SHP77 treated with DMSO at 0.1 percent for 48 hours (cell line): ENCODE results near the gene MCM5.
A peak's percentile ranks its signal among the peaks of the same experiment; 100 is the strongest.
"Not testable (repeated sequence)": the region's sequence is repeated elsewhere in the genome, so short reads cannot be mapped to it uniquely, and the experiment has no call there.

Experiments
- DNase-seq: peaks from one replicate; lab custom pipeline; 2025; lab: John Stamatoyannopoulos, UW

MCM5 gene

DNA sequence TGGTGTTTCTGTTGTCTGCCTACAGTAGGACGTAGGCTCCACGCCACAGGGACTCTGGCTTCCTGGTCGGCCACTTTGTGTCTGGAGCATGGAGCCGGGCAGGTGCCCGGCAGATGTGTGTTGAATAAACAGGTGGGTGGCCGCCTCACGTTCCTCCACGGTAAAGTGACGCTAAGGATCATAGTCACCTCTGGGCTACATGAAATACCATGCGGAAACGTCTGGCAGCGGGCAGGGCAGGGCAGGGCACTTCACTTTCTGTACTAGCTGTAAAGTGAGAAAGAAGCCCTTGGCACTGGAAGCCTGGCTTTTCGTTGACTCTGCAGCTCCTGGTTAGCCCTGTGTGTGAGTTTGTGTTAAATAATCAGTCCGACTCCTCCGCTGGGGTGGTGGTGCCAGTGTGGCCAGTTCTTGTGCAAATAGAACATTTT, 52.4 kb downstream of the MCM5 start:
- no peak for DNase-seq

DNA sequence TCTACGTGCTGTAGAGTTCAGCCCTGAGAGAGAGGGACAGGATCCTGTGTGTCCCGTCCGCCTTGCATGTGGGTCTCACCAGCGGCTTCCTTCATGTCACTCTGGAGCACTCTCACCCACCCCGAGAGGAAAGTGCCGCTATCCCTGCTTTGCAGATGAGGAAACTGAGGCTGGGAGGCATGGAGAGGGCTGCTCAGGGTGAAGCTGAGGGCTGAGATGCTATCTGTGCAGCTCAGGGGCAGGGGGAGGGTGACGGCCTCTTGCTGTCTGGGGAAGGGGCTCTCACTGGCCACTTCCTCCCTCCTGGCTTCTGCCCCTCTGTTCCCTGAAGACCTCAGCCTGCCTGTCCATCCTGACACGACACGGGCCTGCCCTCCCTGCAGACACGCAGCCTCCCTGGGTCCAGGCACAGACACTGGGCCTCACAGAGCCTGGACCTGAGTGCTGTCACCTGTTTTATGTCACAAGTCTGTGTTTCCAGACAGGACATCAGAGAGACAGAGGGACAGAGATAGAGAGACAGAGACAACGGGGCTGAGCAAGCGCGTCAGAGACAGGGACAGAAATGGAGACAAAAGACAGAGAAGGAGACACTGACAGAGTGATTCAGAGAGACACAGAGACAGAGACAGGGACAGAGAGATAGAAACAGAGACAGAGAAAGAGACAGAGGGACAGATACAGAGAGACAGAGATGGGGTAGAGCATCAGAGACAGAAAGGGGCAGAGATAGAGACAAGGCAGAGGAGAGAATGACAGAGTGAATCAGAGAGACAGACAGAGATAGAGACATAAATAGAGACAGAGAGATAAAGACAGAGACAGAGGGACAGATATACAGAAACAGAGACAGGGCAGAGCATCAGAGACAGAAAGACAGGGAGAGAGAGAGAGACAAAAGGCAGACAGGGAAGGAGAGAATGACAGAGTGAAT, 53.1 kb downstream of the MCM5 start:
- DNase-seq, result no peak

DNA sequence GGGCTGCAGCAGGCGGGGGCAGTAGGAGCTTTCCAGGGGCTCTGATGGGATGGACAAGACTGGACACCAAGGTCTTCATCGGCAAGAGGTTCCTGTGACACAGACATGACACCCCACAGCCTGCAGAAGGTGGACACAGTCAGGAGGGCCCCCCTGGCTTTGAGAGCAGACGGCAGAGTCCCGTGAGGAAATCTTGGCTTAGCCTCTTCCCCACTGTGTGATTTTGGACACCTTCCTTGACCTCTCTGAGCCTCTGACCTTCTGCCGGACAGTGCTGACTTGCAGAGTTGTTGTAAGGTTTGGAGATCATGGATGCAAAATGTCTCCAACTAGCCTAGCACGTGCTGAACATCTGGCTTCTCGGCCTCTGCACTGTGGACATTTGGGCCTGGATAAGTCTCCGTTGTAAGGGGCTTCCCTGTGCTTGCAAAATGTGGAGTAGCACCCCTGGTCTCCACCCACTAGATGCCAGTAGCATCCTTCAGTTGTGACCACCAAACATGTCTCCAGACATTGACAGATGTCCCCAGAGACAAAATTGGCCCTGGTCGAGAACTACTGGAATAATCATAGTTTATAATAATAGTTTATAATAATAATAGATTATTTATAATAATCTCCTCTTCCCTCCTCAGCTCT, 54.6 kb downstream of the MCM5 start:
- DNase-seq, result no peak

DNA sequence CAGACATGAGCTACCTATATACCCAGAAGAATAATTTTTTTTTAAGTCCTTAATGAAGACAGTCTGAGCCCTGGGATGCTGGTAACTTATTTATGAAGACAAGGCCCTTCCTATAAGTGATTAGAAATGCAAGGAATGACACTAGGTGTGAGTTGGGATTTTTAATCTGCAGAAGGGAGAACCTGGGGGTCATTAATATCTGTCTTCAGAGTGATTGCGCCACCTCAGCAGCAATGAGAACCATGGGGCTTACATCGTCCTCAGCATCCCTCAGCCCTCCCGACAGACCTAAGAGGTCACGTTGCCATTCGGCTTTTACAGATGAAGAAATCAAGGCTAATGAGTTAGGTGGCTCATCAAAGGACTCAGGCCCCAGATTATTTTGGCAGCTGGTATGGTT, 55.6 kb downstream of the MCM5 start:
- DNase-seq, result no peak

DNA sequence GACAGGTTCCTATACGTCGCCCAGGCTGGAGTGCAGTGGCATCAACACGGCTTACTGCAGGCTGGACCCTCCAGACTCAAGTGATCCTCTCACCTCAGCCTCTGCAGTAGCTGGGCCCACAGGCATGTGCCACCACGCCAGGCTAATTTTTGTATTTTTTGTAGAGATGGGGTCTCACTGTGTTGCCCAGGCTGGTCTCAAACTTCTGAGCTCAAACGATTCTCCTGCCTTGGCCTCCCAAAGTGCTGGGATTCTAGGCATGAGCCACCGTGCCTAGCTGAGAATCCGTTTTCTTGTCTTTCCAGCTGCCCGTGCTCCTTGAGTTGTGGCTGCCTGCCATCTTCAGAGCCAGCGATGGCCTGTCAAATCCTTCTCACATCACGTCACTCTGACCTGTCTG, 56.8 kb downstream of the MCM5 start:
- DNase-seq, result no peak

DNA sequence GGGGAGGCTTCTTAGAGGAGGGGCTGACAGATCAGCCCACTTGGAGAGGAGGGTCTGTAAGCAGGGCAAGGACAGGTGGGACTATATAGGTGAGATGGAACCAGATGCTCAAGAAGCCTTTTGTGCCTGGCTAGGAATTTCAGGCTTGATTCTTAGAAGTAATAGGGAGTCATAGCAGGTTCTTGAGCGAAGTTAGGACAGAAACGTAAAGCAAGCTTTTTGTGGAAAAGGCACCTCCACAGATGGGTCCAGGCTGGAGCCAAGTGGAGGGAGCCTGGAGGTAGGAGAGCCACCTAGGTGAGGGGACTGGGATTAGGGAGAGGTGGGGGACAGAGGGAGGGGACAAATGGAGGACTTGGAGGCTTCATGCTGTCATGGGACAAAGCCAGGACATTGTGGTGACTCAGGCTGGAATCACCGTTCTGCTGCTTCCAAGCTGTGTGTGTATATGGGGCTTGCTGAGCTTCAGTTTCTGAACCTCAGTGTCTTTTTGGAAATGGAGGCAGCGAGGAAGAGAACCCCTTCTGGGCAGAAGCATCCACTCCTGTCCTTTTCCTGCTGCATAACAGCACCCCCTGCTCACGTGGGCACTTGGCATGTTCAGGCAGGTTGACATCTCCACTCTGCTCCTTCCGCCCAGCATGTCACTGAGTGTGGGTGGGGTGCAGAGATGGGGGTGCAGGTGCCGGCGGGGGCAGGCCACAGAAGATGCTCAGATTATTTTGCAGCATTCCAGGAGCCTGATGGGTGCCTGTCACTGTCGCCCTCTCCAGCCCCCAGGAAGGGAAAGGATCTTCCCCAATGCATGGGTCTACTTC, 58.0 kb downstream of the MCM5 start:
- no peak for DNase-seq

DNA sequence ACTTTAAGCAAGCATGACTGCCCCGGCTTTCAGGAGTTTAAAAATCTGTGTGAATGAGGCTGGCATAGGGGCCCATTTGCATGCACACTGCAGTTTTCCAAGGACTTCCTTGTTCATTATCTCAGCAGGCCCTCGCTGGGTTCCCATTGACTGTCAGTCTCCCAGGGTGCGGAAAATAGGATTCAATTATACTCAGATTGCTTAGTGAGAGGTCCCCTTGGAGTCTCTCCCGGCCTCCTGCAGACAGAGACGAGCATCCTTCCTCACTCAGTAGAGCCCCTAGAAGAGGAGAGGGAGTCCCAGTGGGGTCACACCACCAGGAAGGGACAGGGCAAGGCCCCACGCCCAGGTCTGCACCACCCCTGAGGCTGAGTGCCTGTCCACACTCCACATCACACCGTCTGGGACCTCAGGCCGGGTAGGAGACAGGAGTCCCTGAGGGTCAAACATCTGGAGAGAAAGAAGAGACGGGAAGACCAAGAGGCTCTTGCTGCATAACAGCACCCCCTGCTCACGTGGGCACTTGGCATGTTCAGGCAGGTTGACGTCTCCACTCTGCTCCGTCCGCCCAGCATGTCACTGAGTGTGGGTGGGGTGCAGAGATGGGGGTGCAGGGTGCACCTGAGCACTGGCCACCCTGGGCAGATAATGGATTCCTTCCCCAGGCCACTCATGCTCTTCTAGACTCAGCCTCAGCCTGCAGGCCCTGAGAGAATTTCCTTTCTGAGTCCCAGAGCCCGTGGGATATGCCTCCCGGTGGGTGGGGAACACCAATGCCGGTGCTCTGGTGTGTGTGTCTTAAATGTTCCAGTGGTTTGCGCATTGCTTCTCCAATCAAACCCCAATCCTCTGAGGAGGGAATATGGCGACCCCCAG, 58.8 kb downstream of the MCM5 start:
- no peak for DNase-seq

DNA sequence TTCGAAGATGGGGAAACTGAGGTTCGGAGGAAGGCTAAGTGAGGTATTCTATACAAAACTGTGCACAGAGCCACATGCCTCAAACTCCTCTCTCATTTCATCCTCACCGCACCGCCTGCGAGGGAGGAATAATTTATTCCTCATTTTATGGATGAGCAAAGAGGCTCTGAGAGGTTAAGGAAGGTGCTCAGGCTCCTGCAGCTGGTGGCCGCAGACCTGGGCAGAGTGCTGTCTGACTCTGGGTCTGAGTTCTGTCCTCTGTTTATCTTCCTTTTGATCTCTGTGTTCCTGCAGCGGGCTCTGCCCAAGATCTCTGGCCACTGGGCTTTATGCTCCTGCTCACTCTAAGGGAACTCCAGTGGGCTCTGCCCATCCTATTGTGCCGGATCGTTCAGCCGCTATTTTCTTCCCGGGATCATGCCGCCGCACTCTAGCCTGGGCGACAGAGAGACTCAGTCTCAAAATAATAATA, 59.5 kb downstream of the MCM5 start:
- no peak for DNase-seq

DNA sequence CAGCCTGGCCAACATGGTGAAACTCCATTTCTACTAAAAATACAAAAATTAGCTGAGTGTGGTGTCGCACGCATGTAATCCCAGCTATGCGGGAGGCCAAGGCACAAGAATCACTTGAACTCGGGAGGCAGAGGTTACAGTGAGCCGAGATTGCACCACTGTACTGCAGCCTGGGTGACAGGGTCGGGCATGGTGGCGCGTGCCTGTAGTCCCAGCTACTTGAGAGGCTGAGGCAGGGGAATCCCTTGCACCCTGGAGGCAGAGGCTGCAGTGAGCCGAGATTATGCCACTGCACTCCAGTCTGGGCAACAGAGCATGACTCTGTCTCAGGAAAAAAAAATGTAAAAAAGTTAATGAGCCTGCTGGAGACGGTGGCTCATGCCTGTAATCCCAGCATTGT, 60.0 kb downstream of the MCM5 start:
- DNase-seq, result not testable (repeated sequence)

DNA sequence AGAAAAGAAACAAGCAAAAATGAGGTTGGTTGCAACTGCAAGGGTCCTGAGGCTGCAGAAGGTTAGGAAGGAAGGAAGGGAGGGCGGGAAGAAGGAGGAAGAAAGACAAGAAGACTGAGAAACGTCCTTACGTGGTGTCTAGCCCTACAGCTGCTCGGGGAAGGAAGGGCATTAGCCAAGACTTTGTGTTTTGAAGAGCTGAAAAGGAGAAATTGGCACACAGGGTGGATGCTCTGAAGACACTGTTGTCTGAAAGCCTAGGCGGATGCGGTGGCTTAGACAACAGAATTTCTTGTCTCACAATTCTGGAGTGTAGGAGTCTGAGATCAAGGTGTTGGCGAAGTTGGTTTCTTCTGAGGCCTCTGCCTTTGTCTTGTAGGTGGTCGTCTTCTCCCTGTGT, 60.7 kb downstream of the MCM5 start:
- no peak for DNase-seq

DNA sequence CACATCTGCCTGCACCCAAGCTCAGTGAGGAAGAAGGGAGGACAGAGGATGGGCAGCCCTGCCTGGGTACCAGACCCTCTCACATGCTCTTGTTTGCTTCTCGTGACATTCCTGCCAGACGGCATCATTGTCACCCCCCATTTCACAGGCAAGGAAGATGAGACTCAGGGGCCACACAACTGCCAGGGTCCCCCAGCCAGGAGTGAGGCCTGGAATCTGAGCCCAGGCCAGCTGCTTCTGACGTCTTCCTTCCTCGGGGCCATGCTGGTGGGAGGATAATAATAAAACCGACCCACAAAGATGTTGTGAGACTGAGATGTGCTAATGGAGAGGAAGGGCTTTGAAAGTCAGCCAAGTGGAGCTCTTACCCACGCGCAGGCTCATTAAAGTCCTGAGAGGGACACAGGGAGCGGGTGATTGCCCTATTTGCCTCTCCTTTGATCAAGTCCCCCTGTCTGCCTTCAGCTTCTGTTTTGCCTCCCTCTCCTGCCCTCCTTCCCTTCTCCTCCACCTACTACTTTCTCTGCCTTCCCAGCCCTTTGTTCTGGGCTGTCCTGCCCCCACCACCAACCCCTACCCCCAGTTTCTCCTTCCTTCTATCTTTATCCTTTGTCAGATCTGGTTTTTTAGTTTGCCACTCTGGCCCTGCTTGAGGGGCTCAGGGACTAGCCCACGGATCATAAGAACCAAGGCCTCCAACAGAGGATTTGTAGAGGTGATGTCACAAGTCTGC, 62.7 kb downstream of the MCM5 start:
- no peak for DNase-seq

DNA sequence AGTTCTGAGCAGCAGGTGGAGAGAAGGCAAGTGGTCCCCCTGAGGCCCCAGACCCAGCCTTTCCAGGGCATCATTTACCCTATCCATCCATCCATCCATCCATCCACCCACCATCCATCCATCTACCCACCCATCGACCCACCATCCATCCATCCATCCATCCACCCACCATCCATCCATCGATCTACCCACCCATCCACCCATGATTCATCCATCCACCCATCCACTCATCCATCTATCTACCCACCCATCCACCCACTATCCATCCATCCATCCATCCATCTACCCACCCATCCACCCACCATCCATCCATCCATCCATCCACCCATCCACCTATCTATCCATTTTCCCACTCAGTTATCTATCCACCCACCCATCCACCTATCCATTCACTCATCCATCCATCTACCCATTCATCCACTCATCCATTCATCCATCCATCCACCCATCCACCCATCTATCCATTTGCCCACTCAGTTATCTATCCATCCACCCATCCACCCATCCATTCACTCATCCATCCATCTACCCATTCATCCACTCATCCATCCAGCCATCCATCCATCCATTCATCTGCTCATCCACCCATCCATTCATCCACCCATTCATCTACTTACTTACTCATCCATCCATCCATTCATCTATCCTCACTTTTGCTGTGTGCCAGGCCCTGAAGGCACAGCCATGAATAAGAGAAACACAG, 63.4 kb downstream of the MCM5 start:
- no peak for DNase-seq

DNA sequence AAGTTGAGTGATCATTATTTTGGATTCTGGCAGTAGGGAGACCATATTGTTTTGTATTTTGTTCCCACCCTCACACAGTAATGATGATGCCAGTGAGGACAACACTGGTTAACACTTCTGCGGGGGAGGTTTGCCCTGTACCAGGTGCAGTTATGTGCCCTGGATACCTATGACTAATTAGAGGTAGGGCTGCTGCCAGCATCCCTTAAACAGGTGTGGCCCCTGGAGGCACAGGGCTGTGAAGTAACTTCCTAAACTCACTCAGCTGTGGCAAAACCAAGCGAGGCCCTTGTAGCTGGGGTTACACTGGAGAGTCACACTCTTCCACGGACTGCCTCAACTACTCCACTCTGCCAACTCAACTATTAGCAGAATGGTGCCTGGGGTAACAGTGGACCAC, 64.5 kb downstream of the MCM5 start:
- no peak for DNase-seq

DNA sequence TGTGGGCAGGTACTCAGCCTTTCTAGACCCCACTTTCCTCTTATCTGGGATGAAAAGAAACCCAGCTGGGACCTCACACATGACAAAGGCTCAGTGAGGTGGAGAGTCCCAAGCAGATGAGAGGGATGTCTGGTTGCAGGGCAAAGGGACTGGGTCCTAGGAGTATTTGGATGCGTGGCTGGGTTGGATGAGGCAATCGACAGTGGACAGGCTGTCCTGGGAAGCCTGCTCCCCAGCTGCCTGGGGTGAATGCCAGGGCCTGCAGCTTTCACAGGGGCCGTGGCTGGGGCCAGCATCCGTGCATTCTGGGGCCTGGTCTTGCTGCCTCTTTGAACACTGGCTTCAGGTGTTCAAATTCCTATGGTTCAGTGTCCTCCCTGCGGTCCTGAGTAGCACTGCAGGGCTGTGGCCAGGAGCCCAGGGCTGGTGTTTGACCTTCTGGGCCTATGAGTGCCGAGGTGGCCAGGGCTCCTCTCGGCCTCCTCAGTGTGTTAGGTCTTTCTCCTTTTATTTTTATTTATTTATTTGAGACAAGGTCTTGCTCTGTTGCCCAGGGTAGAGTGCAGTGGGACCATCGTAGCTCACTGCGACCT, 65.3 kb downstream of the MCM5 start:
- DNase-seq, result no peak

DNA sequence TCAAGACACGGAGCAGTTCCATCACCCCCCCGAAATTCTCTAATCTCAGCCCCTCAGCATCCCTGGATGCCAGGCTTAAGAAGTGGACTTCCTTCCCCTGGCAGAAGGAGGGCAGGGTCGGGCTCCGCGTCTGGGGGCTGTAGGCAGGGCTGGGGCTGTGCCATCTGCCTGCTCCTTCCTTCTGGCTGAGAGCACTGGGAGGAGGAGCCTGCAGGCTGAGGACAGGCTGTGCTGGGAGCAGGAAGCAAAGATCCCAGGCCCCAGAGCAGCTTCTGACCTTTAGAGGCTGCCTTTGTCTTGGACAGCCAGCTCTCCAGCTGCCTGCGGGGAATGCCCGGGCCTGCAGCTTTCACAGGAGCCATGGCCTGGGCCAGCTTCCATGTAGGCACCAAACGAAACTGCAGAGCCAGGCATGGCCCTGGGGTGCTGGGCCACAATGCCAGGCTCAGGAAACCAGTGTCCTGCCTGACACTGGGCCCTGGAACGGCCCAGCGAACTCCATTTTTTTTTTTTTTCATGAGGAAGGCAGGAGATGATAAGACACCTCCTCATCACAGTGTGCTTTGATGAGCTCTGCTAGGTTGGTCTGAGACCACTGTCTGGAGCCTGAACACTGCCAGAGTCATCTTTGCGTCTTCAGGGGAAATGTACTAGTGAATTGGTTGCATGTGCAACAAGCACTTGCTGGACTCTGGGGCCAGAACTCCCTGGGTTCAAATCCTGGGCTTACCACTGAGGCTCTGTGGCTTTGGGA, 67.9 kb downstream of the MCM5 start:
- peak; percentile 27 for DNase-seq

DNA sequence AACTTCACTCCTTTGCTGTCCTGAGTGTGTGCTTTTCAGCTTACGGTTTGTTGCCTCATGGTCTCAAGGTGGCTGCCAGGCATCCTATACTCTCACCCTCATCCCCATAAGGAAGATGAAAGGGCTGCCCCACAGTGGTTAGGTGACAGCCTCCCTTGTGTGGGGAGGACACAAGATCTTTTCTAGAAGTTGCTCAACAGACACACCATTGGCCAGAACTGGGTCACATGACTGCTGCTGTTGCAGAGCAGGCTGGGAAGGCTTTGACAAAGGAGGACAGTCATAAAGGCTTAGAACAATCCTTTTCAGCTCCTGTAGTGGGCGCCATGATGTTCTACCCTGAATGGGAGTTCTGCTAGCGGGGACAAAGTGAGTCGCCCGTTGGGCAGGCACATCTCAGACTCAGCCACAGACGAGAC, 71.0 kb downstream of the MCM5 start:
- no peak for DNase-seq

DNA sequence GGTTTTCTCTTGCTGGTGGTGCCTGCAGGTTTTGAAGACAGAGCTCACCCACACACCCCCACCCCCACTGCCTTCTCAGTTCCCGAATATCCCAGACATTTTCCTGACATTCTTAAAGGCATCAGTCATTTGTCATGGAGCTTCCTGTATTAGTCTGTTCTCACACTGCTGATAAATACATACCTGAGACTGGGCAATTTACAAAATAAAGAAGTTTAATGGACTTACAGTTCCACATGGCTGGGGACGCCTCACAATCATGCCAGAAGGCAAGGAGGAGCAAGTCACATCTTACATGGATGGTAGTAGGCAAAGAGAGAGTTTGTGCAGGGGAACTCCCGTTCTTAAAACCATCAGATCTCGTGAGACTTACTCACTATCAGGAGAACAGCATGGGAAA, 71.6 kb downstream of the MCM5 start:
- DNase-seq, result not testable (repeated sequence)

DNA sequence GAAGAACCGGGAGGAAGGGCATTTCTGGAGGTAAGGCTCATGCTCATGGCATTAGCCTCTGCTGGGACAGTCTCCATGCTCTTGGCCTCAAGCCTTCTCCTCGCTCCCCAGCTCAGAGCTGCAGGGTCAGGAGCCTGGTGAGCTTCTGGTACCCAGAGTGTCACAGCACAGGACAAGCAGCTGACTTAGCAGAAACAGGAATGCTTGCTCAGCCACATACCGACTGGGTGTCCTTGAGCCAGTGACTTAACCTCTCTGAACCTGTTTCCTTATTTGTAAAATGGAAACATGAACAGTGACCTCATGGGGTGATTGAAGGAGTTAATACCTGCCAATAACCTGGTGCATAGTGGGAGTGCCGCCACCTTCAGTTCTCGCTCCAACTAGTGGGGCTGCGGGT, 72.5 kb downstream of the MCM5 start:
- DNase-seq, result no peak

DNA sequence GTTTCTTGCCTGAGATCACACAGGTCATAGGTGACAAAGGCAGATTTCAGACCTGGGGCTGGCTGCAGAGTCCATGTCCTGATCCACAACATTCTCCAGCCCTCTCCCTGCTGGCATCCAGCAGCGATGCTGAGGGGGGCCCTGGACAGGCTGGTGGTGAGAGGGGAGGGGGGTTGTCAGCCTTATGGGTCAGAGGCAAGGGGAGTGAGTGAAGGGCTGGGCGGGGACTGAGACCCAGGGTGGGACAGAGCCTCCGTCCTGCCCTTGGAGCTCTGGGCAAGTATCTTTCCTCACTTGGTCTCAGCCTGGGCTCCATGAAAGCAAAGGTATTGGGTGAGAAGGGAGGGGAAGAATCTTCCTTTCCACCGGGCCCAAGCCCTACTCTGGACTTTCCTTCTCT, 74.0 kb downstream of the MCM5 start:
- no peak for DNase-seq
